ENCODE results near the gene OPTN. TPM values are rescaled to one million over a fixed set of nuclear protein-coding genes. Genes with fewer than 3 reads are reported as not detected.
"Not testable (repeated sequence)": the region's sequence is repeated elsewhere in the genome, so short reads cannot be mapped to it uniquely, and the experiment has no call there.

Gene OPTN
- total RNA-seq, 1 donor from 2014 or later: 33.3 TPM

DNA sequence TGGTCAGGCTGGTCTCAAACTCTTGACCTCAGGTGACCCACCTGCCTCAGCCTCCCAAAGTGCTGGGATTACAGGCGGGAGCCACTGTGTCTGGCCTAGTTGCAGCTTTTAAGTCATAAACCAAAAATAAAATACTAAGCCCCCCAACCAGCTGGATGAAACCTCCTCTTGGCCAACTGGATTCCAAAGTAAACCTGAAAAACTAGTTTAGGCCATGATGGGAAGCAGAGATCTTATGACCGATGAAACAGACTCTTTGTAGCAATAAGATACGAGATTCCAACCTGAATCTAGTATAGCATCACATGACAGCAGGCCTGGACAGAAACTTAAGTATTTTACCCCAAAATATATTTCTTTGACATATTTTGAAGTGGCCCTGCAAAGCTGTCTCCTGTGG, 52.3 kb downstream of the OPTN start:
- Mint-ChIP-seq H3K4me1 (peaks cover 13% of the 10 kb centered on the region), H3K36me3 (peaks cover 10% of the 10 kb centered on the region), H3K9me3 (peaks cover 32% of the 10 kb centered on the region), H3K27ac (peak overlapping the region; percentile 91), H3K27me3 (ENCODE audit: low read depth) (no peaks in the 10 kb centered on the region), H3K4me3 (no peak overlapping the region)
- DNase-seq (ENCODE audit: low spot score in 2 of 2, unreplicated experiment in 2 of 2): no peak
- no peak for TF ChIP-seq CTCF (IDR thresholded peaks at IDR 0.05; ENCODE audit: unreplicated experiment)

- H3K36me3 Mint-ChIP-seq; H3K27me3 Mint-ChIP-seq (ENCODE audit: low read depth); DNase-seq (ENCODE audit: low spot score in 2 of 2, unreplicated experiment in 2 of 2); H3K9me3 Mint-ChIP-seq; H3K27ac Mint-ChIP-seq; H3K4me3 Mint-ChIP-seq: not testable (repeated sequence)
- H3K4me1 Mint-ChIP-seq: peaks cover 17% of the 10 kb centered on the region
These were observed 55.9 kb downstream of the OPTN start for GRCh38 chr10:13155860-13156259.

DNA sequence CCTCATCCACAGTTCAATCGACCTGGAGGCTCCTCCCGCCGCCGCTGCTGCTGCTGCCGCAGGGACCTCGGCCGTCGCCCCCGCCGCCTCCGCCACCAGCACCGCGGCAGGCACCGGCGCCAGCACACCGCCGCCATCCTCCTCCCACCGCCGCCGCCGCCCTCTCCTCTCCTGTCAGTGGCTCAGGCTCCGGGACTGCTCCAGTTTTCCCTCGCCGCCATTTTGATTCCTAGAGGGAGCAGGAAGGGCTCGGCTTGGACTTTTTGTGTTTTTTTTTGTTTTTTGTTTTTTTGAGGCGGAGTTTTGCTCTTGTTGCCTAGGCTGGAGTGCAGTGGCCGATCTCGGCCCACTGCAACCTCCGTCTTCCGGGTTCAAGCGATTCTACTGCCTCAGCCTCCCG, 58.4 kb downstream of the OPTN start:
- Mint-ChIP-seq H3K9me3 (peaks cover 5% of the 10 kb centered on the region), H3K4me3 (no peak overlapping the region), H3K27me3 (ENCODE audit: low read depth) (no peaks in the 10 kb centered on the region), H3K27ac (no peak overlapping the region), H3K4me1 (peaks cover 17% of the 10 kb centered on the region), H3K36me3 (peaks cover 2% of the 10 kb centered on the region)
- DNase-seq (ENCODE audit: low spot score in 2 of 2, unreplicated experiment in 2 of 2): no peak
- no peak for TF ChIP-seq CTCF (IDR thresholded peaks at IDR 0.05; ENCODE audit: unreplicated experiment)

DNA sequence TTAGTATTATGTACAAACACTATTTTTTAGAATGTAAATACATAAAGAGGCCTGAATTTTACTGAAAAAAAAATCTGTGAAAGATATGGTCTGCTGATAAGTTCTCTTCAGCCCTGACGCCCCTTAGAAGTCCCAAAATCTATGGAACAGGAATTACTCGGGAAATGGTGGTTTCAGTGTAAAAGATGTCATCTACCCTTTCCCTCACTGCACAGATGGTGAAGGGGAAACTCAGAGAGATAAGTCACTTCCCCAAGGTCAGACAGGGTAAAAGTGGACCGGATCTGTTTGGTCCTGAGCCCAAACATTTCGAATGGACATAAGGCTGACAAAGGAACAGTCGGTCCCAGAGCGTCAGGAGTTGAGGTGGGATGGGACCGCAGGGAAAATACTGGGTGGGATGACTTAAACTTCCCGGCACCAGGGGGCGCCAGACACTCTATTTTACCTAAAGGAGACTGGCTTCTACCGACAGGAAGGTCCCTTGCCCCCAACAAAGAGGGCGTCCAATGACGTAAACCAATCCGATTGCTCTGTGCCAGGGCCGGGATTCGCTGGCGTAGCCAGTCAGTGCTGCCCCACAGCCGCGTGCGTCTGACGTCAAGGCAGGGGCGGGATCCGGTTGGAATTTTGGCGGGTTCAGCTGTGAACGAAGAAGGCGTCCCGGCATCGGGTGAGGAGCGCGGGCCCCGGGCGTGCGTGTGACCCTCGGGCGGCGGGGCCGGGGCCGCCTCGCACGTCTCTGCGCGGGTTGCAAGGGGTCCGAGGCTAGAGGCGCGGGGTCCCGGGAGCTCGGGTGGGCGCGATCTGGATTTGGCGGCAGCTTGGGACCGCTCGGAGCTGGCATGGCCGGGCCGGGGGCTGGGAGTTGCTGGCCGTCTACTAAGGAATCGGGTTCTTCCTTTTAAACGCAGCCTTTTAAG, 61.2 kb downstream of the OPTN start, which contains the start of gene MCM10:
Gene MCM10, plus strand, starts transcription at position 625 of the 923 bp plus-strand sequence. CDS start 2,645 bp downstream, outside the sequence.
- H3K4me3 Mint-ChIP-seq: peak within 1 kb of the TSS; percentile 77
- TF ChIP-seq CTCF (IDR thresholded peaks at IDR 0.05; ENCODE audit: unreplicated experiment): peak; percentile 95
- H3K36me3 Mint-ChIP-seq: no peaks in the 10 kb centered on the region
- H3K9me3 Mint-ChIP-seq: no peaks in the 10 kb centered on the region
- DNase-seq (ENCODE audit: low spot score in 2 of 2, unreplicated experiment in 2 of 2): peak; percentile 94 to 98
- no peaks in the 10 kb centered on the region for H3K27me3 Mint-ChIP-seq (ENCODE audit: low read depth)
- peaks cover 14% of the 10 kb centered on the region for H3K4me1 Mint-ChIP-seq
- H3K27ac Mint-ChIP-seq: peak within 1 kb of the TSS; percentile 70

DNA sequence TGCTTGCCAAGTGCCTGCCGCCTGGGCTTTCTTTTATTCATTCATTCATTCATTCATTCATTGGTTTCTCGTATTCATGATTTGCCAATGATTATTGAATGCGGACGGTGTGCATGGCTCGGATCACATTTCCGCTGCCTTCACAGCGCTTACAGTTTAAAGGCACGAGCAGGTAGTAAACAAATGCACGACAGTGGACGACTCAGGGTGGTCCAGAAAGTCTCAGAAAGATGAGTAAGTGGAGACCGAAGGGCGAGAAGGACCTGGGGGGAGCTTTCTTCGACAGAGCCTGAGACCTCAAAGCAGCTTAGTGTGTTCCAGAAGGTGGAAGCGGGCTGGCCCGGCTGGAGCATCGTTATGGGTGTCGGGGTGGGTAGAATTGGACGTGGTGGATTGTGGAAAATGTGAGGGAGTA, 61.9 kb downstream of the OPTN start:
- H3K27ac Mint-ChIP-seq: peak overlapping the region; percentile 11
- no peaks in the 10 kb centered on the region for H3K36me3 Mint-ChIP-seq
- peak overlapping the region; percentile 77 for H3K4me3 Mint-ChIP-seq
- no peaks in the 10 kb centered on the region for H3K9me3 Mint-ChIP-seq
- no peak for DNase-seq (ENCODE audit: low spot score in 2 of 2, unreplicated experiment in 2 of 2)
- no peak for TF ChIP-seq CTCF (IDR thresholded peaks at IDR 0.05; ENCODE audit: unreplicated experiment)
- H3K27me3 Mint-ChIP-seq (ENCODE audit: low read depth): no peaks in the 10 kb centered on the region
- peaks cover 14% of the 10 kb centered on the region for H3K4me1 Mint-ChIP-seq

DNA sequence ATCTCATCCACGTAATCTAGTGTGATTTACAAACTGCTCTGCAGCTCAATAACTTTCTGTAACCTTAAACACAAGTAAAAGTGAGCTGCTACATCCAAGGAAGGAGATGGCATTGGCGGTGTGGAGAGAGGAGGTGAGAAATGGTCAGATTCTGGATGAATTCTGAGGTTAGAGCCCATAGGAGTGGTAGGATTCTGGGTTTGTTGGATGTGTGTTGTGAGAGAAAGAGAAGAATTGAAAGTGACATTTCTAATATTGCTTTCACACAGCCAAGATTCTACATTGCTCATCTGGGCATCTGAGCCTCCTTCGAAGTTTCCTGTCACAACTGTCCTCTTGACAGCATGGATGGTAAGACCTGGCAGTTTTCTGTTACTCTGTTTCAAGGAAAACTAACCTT, 63.9 kb downstream of the OPTN start:
- Mint-ChIP-seq H3K36me3 (no peaks in the 10 kb centered on the region), H3K9me3 (no peaks in the 10 kb centered on the region), H3K27me3 (ENCODE audit: low read depth) (no peaks in the 10 kb centered on the region), H3K4me1 (peaks cover 14% of the 10 kb centered on the region), H3K4me3 (no peak overlapping the region), H3K27ac (no peak overlapping the region)
- no peak for DNase-seq (ENCODE audit: low spot score in 2 of 2, unreplicated experiment in 2 of 2)
- TF ChIP-seq CTCF (IDR thresholded peaks at IDR 0.05; ENCODE audit: unreplicated experiment): no peak

Measured in mesothelial cell of epicardium (in vitro differentiated cells).